Measurements from ENCODE around the gene ENAH. TPM values are rescaled to one million over a fixed set of nuclear protein-coding genes. Genes with fewer than 3 reads are reported as not detected.

ENAH gene
- total and polyA plus RNA-seq, 9 of the 15 experiments (the other 6 are each of a cell fraction or from before 2014, with no cell fraction given): 0.03 to 1.2 (median 0.15) TPM

GRCh38 chr1:225480825-225481434, 172.0 kb downstream of the ENAH start:
- CTCF ChIA-PET (ENCODE audit: low intra/inter-chr PET ratio): interaction anchor here (0.8 to 1.5 kb wide), 3 partner anchors 291 to 495 kb away, joined by 3 to 6 read pairs (median 3); partner anchors contain the start of gene SRP9
- no peak for TF ChIP-seq WHSC1 (IDR thresholded peaks at IDR 0.05; ENCODE audit: low read length)
- TF ChIP-seq SIRT6 (IDR thresholded peaks at IDR 0.05; ENCODE audit: low read depth, low read length): no peak
- no peak for TF ChIP-seq ZNF639 (CRISPR knock-in tag; conservative IDR thresholded peaks at IDR 0.05 in 1 of 2, IDR thresholded peaks at IDR 0.05 in 1 of 2)
- TF ChIP-seq MAFF (IDR thresholded peaks at IDR 0.05; ENCODE audit: low read length): no peak
- no peak for TF ChIP-seq ZNF124 (CRISPR knock-in tag; IDR thresholded peaks at IDR 0.05)
- no peak for TF ChIP-seq STAT5B (CRISPR knock-in tag; IDR thresholded peaks at IDR 0.05)
- TF ChIP-seq HNRNPK (IDR thresholded peaks at IDR 0.05; ENCODE audit: low read depth, low read length, poor library complexity, severe bottlenecking): no peak
- no peak for TF ChIP-seq YBX1 (IDR thresholded peaks at IDR 0.05)
- TF ChIP-seq FOXK1 (CRISPR knock-in tag; IDR thresholded peaks at IDR 0.05; ENCODE audit: borderline replicate concordance): no peak
- TF ChIP-seq BRCA1 (IDR thresholded peaks at IDR 0.05): no peak
- no peak for TF ChIP-seq BRCA1 (CRISPR knock-in tag; IDR thresholded peaks at IDR 0.05)
- TF ChIP-seq AFF4 (CRISPR knock-in tag; IDR thresholded peaks at IDR 0.05): no peak
- TF ChIP-seq SRF (CRISPR knock-in tag; IDR thresholded peaks at IDR 0.05): no peak
- TF ChIP-seq ETV5 (CRISPR knock-in tag; IDR thresholded peaks at IDR 0.05; ENCODE audit: low read depth): no peak
- no peak for TF ChIP-seq ZNF766 (CRISPR knock-in tag; conservative IDR thresholded peaks at IDR 0.05)
- no peak for TF ChIP-seq ARID3B (CRISPR knock-in tag; IDR thresholded peaks at IDR 0.05; ENCODE audit: borderline replicate concordance)

More at GRCh38 chr1:225480825-225481434, 172.0 kb downstream of the ENAH start:
- intact Hi-C loops (cut with micrococcal nuclease) (loop anchor here (2.0 kb wide), 1 partner anchor 174 kb away; no protein-coding TSS in a partner anchor), in situ Hi-C loops (cut with MboI) (no loop called here)
- Histone ChIP-seq H3K27ac (ENCODE audit: extremely low read depth, low read depth, low read length) (no peak overlapping the region), H4K20me1 (replicated peaks; ENCODE audit: control insufficient read depth, insufficient read depth, low read length) (0 out of 2 replicates have a peak, but pooled peaks cover 11% of the 10 kb centered on the region), H3K36me3 (ENCODE audit: control insufficient read depth, insufficient read depth, low read length) (no peaks in the 10 kb centered on the region), H3K27me3 (ENCODE audit: control insufficient read depth in 2 of 2, insufficient read depth in 2 of 2, low read length in 2 of 2) (peaks cover 58 to 86% of the 10 kb centered on the region in 2 experiments), H3K9me3 (replicated peaks; ENCODE audit: control insufficient read depth, insufficient read depth, low read depth, low read length) (no peaks in the 10 kb centered on the region), H3K79me2 (ENCODE audit: control insufficient read depth, insufficient read depth, low read length) (no peaks in the 10 kb centered on the region), H3K9ac (ENCODE audit: insufficient read depth in 1 of 2, low read depth in 2 of 2, low read length in 2 of 2) (no peak overlapping the region), H3K4me2 (ENCODE audit: insufficient read depth, low read length) (no peak overlapping the region), H3K9me1 (ENCODE audit: control insufficient read depth, insufficient read depth, low read length) (no peaks in the 10 kb centered on the region), H3K4me1 (replicated peaks in 1 of 2; ENCODE audit: control insufficient read depth in 2 of 2, insufficient read depth in 2 of 2, low read length in 2 of 2) (no peaks in the 10 kb centered on the region; a peak in 2 of 5 replicates), H3K4me3 (no peak overlapping the region), H2AFZ (ENCODE audit: low read depth, low read length) (no peak overlapping the region)
- FAIRE-seq (peak; percentile 75), DNase-seq (ENCODE audit: extremely low read depth in 1 of 4, low spot score in 3 of 4) (peak; percentile 74 to 81 (median 80)), ATAC-seq (peak; percentile 93)
- WGBS (ENCODE audit: insufficient coverage, low coverage, missing lambda C conversion rate): 20% methylated on average over 6 of the region's 6 CpGs
- BruUV-seq (replicated peaks): no TSS peak
- POLR2A ChIA-PET: interaction anchor here (0.7 to 1.4 kb wide), 6 partner anchors 11 to 507 kb away, joined by 3 to 5 read pairs (median 3); no protein-coding TSS in a partner anchor
